Measurements from ENCODE around the gene FCER2. TPM values are rescaled to one million over a fixed set of nuclear protein-coding genes. Genes with fewer than 3 reads are reported as not detected.

The FCER2 gene
- total and polyA plus RNA-seq, 2 of the 13 experiments (the other 11 are each of a cell fraction or from before 2014, with no cell fraction given): not detected

- in situ Hi-C loops (cut with HindIII; ENCODE audit: extremely low pct_ligation_motif_present, low pct_unique_long_range_greater_than_20kb): no loop called here
- ATAC-seq: peak; percentile 18; the same call in 2 of the 3 replicates
- no peak for DNase-seq (ENCODE audit: low spot score)
Measured at GRCh38 chr19:7670150-7670783, 31.7 kb downstream of the FCER2 start.

More at GRCh38 chr19:7670150-7670783, 31.7 kb downstream of the FCER2 start:
- no peaks in the 10 kb centered on the region for H3K79me2 ChIP-seq (ENCODE audit: insufficient read depth, low read length)
- peak; percentile 38 for TF ChIP-seq ZNF687 (CRISPR knock-in tag; IDR thresholded peaks at IDR 0.05)
- 0 out of 2 replicates have a peak, but pooled peaks have one; percentile 23 for TF ChIP-seq MAX (IDR thresholded peaks at IDR 0.05)
- peak; percentile 67 for TF ChIP-seq ZBTB14 (CRISPR knock-in tag; IDR thresholded peaks at IDR 0.05)
- TF ChIP-seq ZNF329 (CRISPR knock-in tag; IDR thresholded peaks at IDR 0.05; ENCODE audit: low read depth): no peak
- no peak for TF ChIP-seq ZNF792 (CRISPR knock-in tag; IDR thresholded peaks at IDR 0.05)
- no peak for TF ChIP-seq REPIN1 (CRISPR knock-in tag; IDR thresholded peaks at IDR 0.05; ENCODE audit: borderline replicate concordance, low read depth)
- no peaks in the 10 kb centered on the region for H3K36me3 ChIP-seq (replicated peaks in 1 of 2; ENCODE audit: control insufficient read depth in 1 of 2, insufficient read depth in 2 of 2, low read length in 2 of 2)
- FAIRE-seq: no peak
- no peak overlapping the region for H3K27ac ChIP-seq (ENCODE audit: extremely low read length, insufficient read depth, low read length)
- H3K9me3 ChIP-seq (ENCODE audit: low read length): no peaks in the 10 kb centered on the region
- intact Hi-C loops (cut with micrococcal nuclease; ENCODE audit: unreplicated experiment): no loop called here
- peak overlapping the region in 1 of 3 experiments; percentile 23; a peak in 1 of 6 replicates for H3K4me3 ChIP-seq (replicated peaks in 1 of 3; ENCODE audit: insufficient read depth in 1 of 3, low read depth in 2 of 3, low read length in 3 of 3)
- H3K9ac ChIP-seq (ENCODE audit: insufficient read depth, low read depth, low read length): no peak overlapping the region
- H3K4me1 ChIP-seq (ENCODE audit: insufficient read depth, low read length): no peaks in the 10 kb centered on the region
- WGBS (ENCODE audit: low lambda C conversion rate): 50% methylated on average over 4 of the region's 43 CpGs
- H2AFZ ChIP-seq (ENCODE audit: low read length): no peak overlapping the region
- CTCF ChIA-PET (ENCODE audit: low intra/inter-chr PET ratio, low total read pairs): no interaction called here
- peak overlapping the region; percentile 57 for H3K4me2 ChIP-seq (ENCODE audit: low read depth, low read length)
- BruUV-seq (replicated peaks): no TSS peak
- POLR2A ChIA-PET: no interaction called here
- no peaks in the 10 kb centered on the region for H4K20me1 ChIP-seq (ENCODE audit: insufficient read depth, low read length)
- peaks cover 0 to 25% of the 10 kb centered on the region in 2 experiments; a peak in 1 of 5 replicates for H3K27me3 ChIP-seq (ENCODE audit: control insufficient read depth in 1 of 2, insufficient read depth in 2 of 2, low read length in 2 of 2)
